SK-N-SH treated with all-trans-retinoic acid at 6 μM for 48 hours (cell line): ENCODE results near the gene DTWD2.

Experiments used
- ATAC-seq: fragments of 200-7000 bp; cut with Tn5 transposase; 3 replicates; pipeline ENCODE4 v1.9.1; 2020; ENCODE audit warnings: mild to moderate bottlenecking, moderate library complexity
- ARNTL ChIP-seq: fragments of 450-650 bp; formaldehyde crosslinking; IDR thresholded peaks from 2 replicates; pipeline ENCODE4 v1.5.0; 2020; ENCODE audit warnings: low read depth, mild to moderate bottlenecking, moderate library complexity, borderline replicate concordance
- BACH2 ChIP-seq: fragments of 250-450 bp; sonication (Bioruptor Pico); IDR thresholded peaks from 2 replicates; pipeline ENCODE4 v1.9.0; 2021; ENCODE audit warnings: mild to moderate bottlenecking, borderline replicate concordance
- CSDC2 ChIP-seq: fragments of 250-450 bp; sonication (Bioruptor Pico); IDR thresholded peaks from 2 replicates; pipeline ENCODE4 v1.5.0; 2020; ENCODE audit warnings: mild to moderate bottlenecking, moderate library complexity
- GLIS3 ChIP-seq: fragments of 250-450 bp; sonication (Bioruptor Pico); IDR thresholded peaks from 2 replicates; pipeline ENCODE4 v1.5.0; 2020; ENCODE audit warnings: mild to moderate bottlenecking, moderate library complexity
- ISL1 ChIP-seq: fragments of 250-450 bp; sonication (Bioruptor Pico); IDR thresholded peaks from 2 replicates; pipeline ENCODE4 v2.1.2; 2022; ENCODE audit warnings: mild to moderate bottlenecking, moderate library complexity
- OSR1 ChIP-seq: fragments of 250-450 bp; sonication (Bioruptor Pico); IDR thresholded peaks from 2 replicates; pipeline ENCODE4 v1.8.0; 2022; ENCODE audit warnings: moderate library complexity, mild to moderate bottlenecking, inconsistent platforms
- PPARA ChIP-seq: fragments of 250-450 bp; sonication (Bioruptor Pico); IDR thresholded peaks from 2 replicates; pipeline ENCODE4 v1.5.0; 2020; ENCODE audit warnings: mild to moderate bottlenecking, borderline replicate concordance
- RARB ChIP-seq: fragments of 250-450 bp; sonication (Bioruptor Pico); IDR thresholded peaks from 2 replicates; pipeline ENCODE4 v1.8.0; 2021; ENCODE audit warnings: mild to moderate bottlenecking, moderate library complexity
- SNAI2 ChIP-seq: fragments of 250-450 bp; sonication (Bioruptor Pico); IDR thresholded peaks from 2 replicates; pipeline ENCODE4 v1.5.0; 2020; ENCODE audit warnings: mild to moderate bottlenecking, moderate library complexity
- TCF4 ChIP-seq: fragments of 250-450 bp; sonication (Bioruptor Pico); IDR thresholded peaks from 2 replicates; pipeline ENCODE4 v1.8.0; 2021; ENCODE audit warnings: mild to moderate bottlenecking, moderate library complexity, borderline replicate concordance
- TOX ChIP-seq: fragments of 250-450 bp; sonication (Bioruptor Pico); IDR thresholded peaks from 2 replicates; pipeline ENCODE4 v1.8.0; 2021; ENCODE audit warnings: mild to moderate bottlenecking, moderate library complexity, borderline replicate concordance
- ZC3H10 ChIP-seq: fragments of 250-450 bp; sonication (Bioruptor Pico); IDR thresholded peaks from 2 replicates; pipeline ENCODE4 v1.5.1; 2021; ENCODE audit warnings: mild to moderate bottlenecking, moderate library complexity
- ZFP3 ChIP-seq: fragments of 250-450 bp; sonication (Bioruptor Pico); IDR thresholded peaks from 2 replicates; pipeline ENCODE4 v1.5.0; 2020; ENCODE audit warnings: mild to moderate bottlenecking, moderate library complexity
- ZFP30 ChIP-seq: fragments of 450-650 bp; formaldehyde crosslinking; IDR thresholded peaks from 2 replicates; pipeline ENCODE4 v1.5.0; 2022; ENCODE audit warnings: mild to moderate bottlenecking, moderate library complexity
- ZNF565 ChIP-seq: fragments of 450-650 bp; formaldehyde crosslinking; conservative IDR thresholded peaks from 2 replicates; pipeline ENCODE4 v1.5.0; 2020; ENCODE audit warnings: low read depth, mild to moderate bottlenecking, moderate library complexity
- ZNF70 ChIP-seq: fragments of 450-650 bp; formaldehyde crosslinking; IDR thresholded peaks from 2 replicates; pipeline ENCODE4 v1.5.0; 2020; ENCODE audit warnings: mild to moderate bottlenecking, moderate library complexity
- ZNF8 ChIP-seq: fragments of 450-650 bp; formaldehyde crosslinking; IDR thresholded peaks from 2 replicates; pipeline ENCODE4 v1.5.0; 2020; ENCODE audit warnings: mild to moderate bottlenecking, moderate library complexity
- TF ChIP-seq, protein P1 (sequence below): fragments of 250-450 bp; sonication (Bioruptor Pico); IDR thresholded peaks from 2 replicates; pipeline ENCODE4 v1.5.1; 2021; ENCODE audit warnings: mild to moderate bottlenecking, moderate library complexity
- TF ChIP-seq, protein P2 (sequence below): fragments of 250-450 bp; sonication (Bioruptor Pico); IDR thresholded peaks from 2 replicates; pipeline ENCODE4 v1.8.0; 2021; ENCODE audit warnings: low read depth, mild to moderate bottlenecking, moderate library complexity, borderline replicate concordance
- TF ChIP-seq, protein P3 (sequence below): fragments of 250-450 bp; sonication (Bioruptor Pico); IDR thresholded peaks from 2 replicates; pipeline ENCODE4 v1.5.0; 2020; ENCODE audit warnings: mild to moderate bottlenecking, moderate library complexity
- TF ChIP-seq, protein P4 (sequence below): fragments of 250-450 bp; sonication (Bioruptor Pico); IDR thresholded peaks from 2 replicates; pipeline ENCODE4 v1.5.1; 2020; ENCODE audit warnings: low read depth, mild to moderate bottlenecking, moderate library complexity

DTWD2 gene

DNA sequence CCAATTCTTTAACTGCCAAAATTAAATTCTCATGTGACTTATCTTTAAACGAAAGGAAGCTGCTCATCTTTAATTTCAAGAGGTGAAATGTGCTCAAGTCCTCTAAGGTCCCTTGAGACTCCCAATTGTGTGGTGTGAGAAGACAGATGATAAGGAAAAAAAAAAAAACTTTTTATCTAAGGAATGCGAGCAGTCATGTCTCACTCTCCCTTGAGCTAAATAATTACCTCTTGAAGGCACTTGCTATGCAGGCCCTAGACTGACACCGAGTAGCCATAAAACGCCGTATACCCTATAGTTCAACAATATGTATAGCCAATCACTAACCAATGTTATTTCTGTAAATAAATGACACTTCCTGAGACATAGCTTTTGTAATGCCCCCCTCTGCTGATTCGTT lies 1.5 kb upstream of the DTWD2 start (continued):
- no peak for TF ChIP-seq ISL1 (CRISPR knock-in tag)
- TF ChIP-seq BACH2: no peak
- no peak for TF ChIP-seq TCF4 (CRISPR knock-in tag)
- TF ChIP-seq ARNTL (CRISPR knock-in tag): no peak
- TF ChIP-seq, all 23 proteins: peak for 0

DNA sequence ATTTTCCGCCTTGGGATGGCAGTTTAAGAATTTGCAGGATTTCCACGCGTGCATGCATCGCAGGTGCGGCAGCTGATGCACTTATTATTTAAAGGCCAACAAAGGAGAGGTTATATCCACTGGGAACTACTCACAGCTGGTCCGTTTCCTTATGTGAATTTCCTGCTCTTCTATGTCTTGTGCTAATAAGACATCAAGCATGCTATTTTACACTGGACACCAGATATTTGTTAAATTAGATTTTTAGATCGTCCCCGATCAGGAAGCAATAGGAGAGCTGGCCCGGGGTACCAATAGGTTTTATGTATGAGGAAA lies 476 bp upstream of the DTWD2 start:
- ATAC-seq: peak; percentile 0; the same call in 2 of the 3 replicates
- no peak for TF ChIP-seq SNAI2 (CRISPR knock-in tag)
- no peak for TF ChIP-seq RARB (CRISPR knock-in tag)
- no peak for TF ChIP-seq CSDC2 (CRISPR knock-in tag)
- TF ChIP-seq ZC3H10 (CRISPR knock-in tag): no peak
- TF ChIP-seq ZNF70: no peak
- no peak for TF ChIP-seq TCF4 (CRISPR knock-in tag)
- TF ChIP-seq, protein P1, sequence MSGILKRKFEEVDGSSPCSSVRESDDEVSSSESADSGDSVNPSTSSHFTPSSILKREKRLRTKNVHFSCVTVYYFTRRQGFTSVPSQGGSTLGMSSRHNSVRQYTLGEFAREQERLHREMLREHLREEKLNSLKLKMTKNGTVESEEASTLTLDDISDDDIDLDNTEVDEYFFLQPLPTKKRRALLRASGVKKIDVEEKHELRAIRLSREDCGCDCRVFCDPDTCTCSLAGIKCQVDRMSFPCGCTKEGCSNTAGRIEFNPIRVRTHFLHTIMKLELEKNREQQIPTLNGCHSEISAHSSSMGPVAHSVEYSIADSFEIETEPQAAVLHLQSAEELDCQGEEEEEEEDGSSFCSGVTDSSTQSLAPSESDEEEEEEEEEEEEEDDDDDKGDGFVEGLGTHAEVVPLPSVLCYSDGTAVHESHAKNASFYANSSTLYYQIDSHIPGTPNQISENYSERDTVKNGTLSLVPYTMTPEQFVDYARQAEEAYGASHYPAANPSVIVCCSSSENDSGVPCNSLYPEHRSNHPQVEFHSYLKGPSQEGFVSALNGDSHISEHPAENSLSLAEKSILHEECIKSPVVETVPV (CRISPR knock-in tag): no peak
- no peak for TF ChIP-seq TOX (CRISPR knock-in tag)
- TF ChIP-seq, protein P2, sequence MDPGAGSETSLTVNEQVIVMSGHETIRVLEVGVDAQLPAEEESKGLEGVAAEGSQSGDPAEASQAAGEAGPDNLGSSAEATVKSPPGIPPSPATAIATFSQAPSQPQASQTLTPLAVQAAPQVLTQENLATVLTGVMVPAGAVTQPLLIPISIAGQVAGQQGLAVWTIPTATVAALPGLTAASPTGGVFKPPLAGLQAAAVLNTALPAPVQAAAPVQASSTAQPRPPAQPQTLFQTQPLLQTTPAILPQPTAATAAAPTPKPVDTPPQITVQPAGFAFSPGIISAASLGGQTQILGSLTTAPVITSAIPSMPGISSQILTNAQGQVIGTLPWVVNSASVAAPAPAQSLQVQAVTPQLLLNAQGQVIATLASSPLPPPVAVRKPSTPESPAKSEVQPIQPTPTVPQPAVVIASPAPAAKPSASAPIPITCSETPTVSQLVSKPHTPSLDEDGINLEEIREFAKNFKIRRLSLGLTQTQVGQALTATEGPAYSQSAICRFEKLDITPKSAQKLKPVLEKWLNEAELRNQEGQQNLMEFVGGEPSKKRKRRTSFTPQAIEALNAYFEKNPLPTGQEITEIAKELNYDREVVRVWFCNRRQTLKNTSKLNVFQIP (CRISPR knock-in tag): no peak
- TF ChIP-seq OSR1 (CRISPR knock-in tag): no peak
- TF ChIP-seq, protein P3, sequence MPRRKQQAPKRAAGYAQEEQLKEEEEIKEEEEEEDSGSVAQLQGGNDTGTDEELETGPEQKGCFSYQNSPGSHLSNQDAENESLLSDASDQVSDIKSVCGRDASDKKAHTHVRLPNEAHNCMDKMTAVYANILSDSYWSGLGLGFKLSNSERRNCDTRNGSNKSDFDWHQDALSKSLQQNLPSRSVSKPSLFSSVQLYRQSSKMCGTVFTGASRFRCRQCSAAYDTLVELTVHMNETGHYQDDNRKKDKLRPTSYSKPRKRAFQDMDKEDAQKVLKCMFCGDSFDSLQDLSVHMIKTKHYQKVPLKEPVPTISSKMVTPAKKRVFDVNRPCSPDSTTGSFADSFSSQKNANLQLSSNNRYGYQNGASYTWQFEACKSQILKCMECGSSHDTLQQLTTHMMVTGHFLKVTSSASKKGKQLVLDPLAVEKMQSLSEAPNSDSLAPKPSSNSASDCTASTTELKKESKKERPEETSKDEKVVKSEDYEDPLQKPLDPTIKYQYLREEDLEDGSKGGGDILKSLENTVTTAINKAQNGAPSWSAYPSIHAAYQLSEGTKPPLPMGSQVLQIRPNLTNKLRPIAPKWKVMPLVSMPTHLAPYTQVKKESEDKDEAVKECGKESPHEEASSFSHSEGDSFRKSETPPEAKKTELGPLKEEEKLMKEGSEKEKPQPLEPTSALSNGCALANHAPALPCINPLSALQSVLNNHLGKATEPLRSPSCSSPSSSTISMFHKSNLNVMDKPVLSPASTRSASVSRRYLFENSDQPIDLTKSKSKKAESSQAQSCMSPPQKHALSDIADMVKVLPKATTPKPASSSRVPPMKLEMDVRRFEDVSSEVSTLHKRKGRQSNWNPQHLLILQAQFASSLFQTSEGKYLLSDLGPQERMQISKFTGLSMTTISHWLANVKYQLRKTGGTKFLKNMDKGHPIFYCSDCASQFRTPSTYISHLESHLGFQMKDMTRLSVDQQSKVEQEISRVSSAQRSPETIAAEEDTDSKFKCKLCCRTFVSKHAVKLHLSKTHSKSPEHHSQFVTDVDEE (CRISPR knock-in tag): no peak
- TF ChIP-seq, protein P4, sequence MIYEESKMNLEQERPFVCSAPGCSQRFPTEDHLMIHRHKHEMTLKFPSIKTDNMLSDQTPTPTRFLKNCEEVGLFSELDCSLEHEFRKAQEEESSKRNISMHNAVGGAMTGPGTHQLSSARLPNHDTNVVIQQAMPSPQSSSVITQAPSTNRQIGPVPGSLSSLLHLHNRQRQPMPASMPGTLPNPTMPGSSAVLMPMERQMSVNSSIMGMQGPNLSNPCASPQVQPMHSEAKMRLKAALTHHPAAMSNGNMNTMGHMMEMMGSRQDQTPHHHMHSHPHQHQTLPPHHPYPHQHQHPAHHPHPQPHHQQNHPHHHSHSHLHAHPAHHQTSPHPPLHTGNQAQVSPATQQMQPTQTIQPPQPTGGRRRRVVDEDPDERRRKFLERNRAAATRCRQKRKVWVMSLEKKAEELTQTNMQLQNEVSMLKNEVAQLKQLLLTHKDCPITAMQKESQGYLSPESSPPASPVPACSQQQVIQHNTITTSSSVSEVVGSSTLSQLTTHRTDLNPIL (CRISPR knock-in tag): no peak
- TF ChIP-seq ZNF8 (CRISPR knock-in tag): no peak
- TF ChIP-seq GLIS3 (CRISPR knock-in tag): no peak
- TF ChIP-seq ZFP30 (CRISPR knock-in tag): no peak
- TF ChIP-seq ZFP3 (CRISPR knock-in tag): no peak
- TF ChIP-seq, all 23 proteins: peak for 0

DNA sequence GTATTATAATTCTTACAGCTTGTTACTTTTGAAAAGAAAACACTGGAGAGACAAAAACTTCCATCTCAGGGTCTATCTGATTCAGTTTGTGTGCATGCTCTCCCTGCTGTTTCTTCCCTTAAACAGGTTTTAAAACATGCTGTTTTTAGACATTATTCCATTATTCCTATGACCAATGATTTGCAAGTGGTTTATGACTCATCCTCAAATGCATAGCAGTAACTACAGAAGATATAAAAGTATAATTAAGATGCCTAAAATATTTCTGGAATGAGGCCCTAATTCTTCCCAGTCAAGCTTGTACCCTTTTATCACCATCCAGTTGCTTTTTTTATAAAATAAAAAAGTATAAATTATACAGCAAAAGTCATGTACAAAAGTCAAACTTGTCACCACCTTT lies 3.7 kb downstream of the DTWD2 start:
- TF ChIP-seq ARNTL (CRISPR knock-in tag): no peak
- no peak for TF ChIP-seq CSDC2 (CRISPR knock-in tag)
- TF ChIP-seq ZFP3 (CRISPR knock-in tag): no peak
- TF ChIP-seq PPARA (CRISPR knock-in tag): no peak
- peak; percentile 89 for TF ChIP-seq ISL1 (CRISPR knock-in tag)
- TF ChIP-seq ZNF565 (CRISPR knock-in tag): no peak
- TF ChIP-seq GLIS3 (CRISPR knock-in tag): no peak
- TF ChIP-seq, protein P2 (CRISPR knock-in tag): no peak
- ATAC-seq: peak; percentile 6; the same call in 1 of the 3 replicates
